Esophagus muscularis mucosa (tissue), 4 donors: ENCODE results near the gene SETD1A. TPM values are rescaled to one million over a fixed set of nuclear protein-coding genes. Genes with fewer than 3 reads are reported as not detected.

Experiments used
- DNase-seq: peaks from one replicate; pipeline ENCODE4 v3.0.0-alpha.2; 2017; ENCODE audit errors: extremely low spot score
- H3K27ac ChIP-seq, 4 donors: fragments of 200-600 bp; sonication (generic); replicated peaks in 1 of 4; 1 replicate in 3 of 4; 2 replicates in 1 of 4; pipeline ENCODE4 v1.5.1; 2016 to 2019; ENCODE audit warnings: mild to moderate bottlenecking in 1 of 4
- H3K27me3 ChIP-seq, 4 donors: fragments of 200-600 bp; sonication (generic); one replicate each; pipeline versions ENCODE4 v1.5.1 to v1.6.0; 2016 to 2019
- H3K36me3 ChIP-seq, 4 donors: fragments of 200-600 bp; sonication (generic); one replicate each; pipeline ENCODE4 v1.5.1; 2016 to 2019
- H3K4me1 ChIP-seq, 4 donors: fragments of 200-600 bp; sonication (generic); one replicate each; pipeline ENCODE4 v1.5.1; 2016 to 2019
- H3K4me3 ChIP-seq, 4 donors: fragments of 200-600 bp; sonication (generic); 1 replicate in 2 of 4; 2 replicates in 2 of 4; pipeline ENCODE4 v1.5.1; 2016 to 2019; ENCODE audit warnings: mild to moderate bottlenecking in 4 of 4, moderate library complexity in 1 of 4
- H3K9me3 ChIP-seq, 4 donors: fragments of 200-600 bp; sonication (generic); 1 replicate in 3 of 4; 2 replicates in 1 of 4; pipeline ENCODE4 v1.5.1; 2016 to 2019
- CTCF ChIP-seq, 3 experiments: fragments of 200-600 bp in 2 of 3; fragments of 450-650 bp in 1 of 3; sonication (generic) in 2 of 3; IDR thresholded peaks; one replicate each; pipeline ENCODE4 v1.5.1; 2017 to 2019; ENCODE audit warnings: antibody characterized with exemption in 3 of 3, mild to moderate bottlenecking in 2 of 3, moderate library complexity in 1 of 3
- EP300 ChIP-seq: sonication (generic); formaldehyde crosslinking; IDR thresholded peaks from one replicate; pipeline ENCODE4 v1.6.1; 2017; ENCODE audit warnings: antibody characterized with exemption
- POLR2A ChIP-seq: fragments of 450-650 bp; IDR thresholded peaks from one replicate; pipeline ENCODE4 v1.6.1; 2017; ENCODE audit warnings: antibody characterized with exemption, moderate library complexity, mild to moderate bottlenecking, low read depth
- POLR2AphosphoS5 ChIP-seq, 2 donors: sonication (generic); formaldehyde crosslinking; IDR thresholded peaks; one replicate each; pipeline ENCODE4 v1.6.1; 2017; ENCODE audit warnings: antibody characterized with exemption in 2 of 2
- WGBS: methylation state at CpG from one replicate; pipeline ENCODE4 v1.1.5; 2018; 5-methylcytosine and 5-hydroxymethylcytosine counted together
- intact Hi-C: fragments of 100-400 bp; cut with DNase I; formaldehyde crosslinking; loops from one replicate; pipeline ENCODE4 v1.15.1; 2023
- total RNA-seq, 4 donors: library from RNA; depleted of rRNA; stranded (reverse); fragments of >200 nt; gene quantifications; one replicate each; pipeline versions ENCODE4 v1.1.0 to v1.2.1, GENCODE V29; 2016

SETD1A gene
- total RNA-seq: 10 to 100 TPM in 2 of 4 donors, 1 to 10 TPM in 2; 7.1 to 25.4 (median 9.9) TPM

DNA sequence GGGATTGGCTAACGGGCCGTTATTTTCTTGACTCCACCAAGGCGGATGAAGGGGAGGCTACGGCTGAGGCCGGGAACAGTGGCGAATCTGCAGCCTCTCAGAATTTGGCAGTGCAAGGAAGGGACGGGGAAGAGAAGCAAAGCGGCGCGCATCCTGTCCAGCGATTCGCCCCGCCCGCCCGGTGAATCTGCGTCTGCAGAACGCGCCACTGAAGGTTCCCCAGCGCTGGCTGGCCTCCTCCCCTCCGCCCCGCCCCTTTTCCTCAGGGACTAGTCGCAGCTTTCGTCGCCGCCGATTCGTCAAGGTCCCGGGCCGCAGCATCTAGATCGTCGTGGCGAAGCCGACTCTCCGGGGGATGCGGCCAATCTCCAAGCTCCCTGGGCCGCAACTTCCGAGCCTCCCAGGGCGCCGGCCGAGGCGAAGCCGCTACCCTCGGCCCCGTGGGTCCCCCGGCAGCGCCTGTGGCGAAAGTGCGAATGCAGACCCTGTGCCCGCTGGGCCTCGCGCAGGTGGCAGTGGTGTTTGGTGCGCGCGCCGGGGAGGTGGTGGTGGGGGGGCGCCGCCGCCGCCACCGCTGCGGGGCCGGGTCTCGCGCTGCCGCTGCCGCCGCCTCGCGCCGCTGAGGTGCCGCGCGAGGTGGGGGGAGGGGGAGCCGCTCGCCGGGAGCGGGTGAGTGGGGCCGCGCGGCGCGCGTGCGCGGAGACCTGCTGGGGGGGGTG, at the start of gene SETD1A:
SETD1A (plus strand) TSS at position 299 of the 719 bp plus-strand sequence. CDS start 978 bp downstream, outside the sequence.
- peak; percentile 99 for DNase-seq
- H3K27ac ChIP-seq: peak within 1 kb of the TSS; percentile 96 to 98 (median 97)
- TF ChIP-seq POLR2AphosphoS5 (IDR thresholded peaks at IDR 0.05) (peak; percentile 78 to 80), CTCF (IDR thresholded peaks at IDR 0.05) (peak in 1 of 3 experiments; percentile 1), EP300 (no peak)
- H3K4me1 ChIP-seq: peaks cover 24 to 47% (median 39%) of the 10 kb centered on the region in 4 donors
- intact Hi-C loops: no loop called here
- WGBS: under 1% methylated on average over 36 of the region's 85 CpGs
- H3K36me3 ChIP-seq: peaks cover 27 to 46% (median 42%) of the 10 kb centered on the region in 4 donors
- no peaks in the 10 kb centered on the region for H3K9me3 ChIP-seq
- no peaks in the 10 kb centered on the region for H3K27me3 ChIP-seq
- peak within 1 kb of the TSS; percentile 74 to 97 (median 89) for H3K4me3 ChIP-seq

GRCh38 chr16:30910427-30911029, 47.0 kb upstream of the SETD1A start:
- TF ChIP-seq CTCF (IDR thresholded peaks at IDR 0.05): no peak
- TF ChIP-seq POLR2AphosphoS5 (IDR thresholded peaks at IDR 0.05): no peak
- Histone ChIP-seq H3K9me3 (no peaks in the 10 kb centered on the region), H3K4me1 (no peaks in the 10 kb centered on the region), H3K4me3 (no peak overlapping the region), H3K27me3 (no peaks in the 10 kb centered on the region), H3K36me3 (no peaks in the 10 kb centered on the region), H3K27ac (no peak overlapping the region)
- 71% methylated on average over 16 of the region's 18 CpGs for WGBS
- intact Hi-C loops: no loop called here
- DNase-seq: no peak

DNA sequence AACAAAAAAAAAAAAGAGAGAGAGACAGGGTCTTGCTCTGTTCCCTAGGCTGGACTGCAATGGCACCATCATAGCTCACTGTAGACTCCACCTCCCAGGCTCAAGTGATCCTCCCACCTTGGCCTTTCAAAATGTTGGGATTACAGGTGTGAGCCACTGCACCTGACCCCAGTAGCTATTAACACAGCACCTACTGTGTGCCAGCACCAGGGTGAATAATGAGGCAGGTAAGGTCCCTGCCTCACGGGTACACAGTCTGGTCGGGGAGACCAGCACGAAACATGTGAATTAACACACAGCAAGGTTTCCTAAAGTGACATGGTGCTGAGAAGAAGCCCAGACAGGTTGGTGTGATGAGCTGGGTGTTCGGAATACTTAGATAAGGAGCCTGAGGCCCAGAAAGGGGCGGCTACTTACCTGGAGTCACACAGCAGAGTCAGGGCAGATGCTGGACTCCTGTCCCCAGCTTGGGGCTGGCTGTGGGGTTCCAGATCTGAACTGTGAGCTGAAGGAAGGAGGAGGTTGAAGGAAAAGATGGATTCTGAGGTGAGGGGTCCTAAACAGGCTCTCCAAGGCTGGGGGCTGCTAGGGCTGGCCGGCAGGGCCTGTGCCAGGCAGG, 44.7 kb upstream of the SETD1A start:
- Histone ChIP-seq H3K27me3 (no peaks in the 10 kb centered on the region), H3K4me3 (no peak overlapping the region), H3K27ac (no peak overlapping the region), H3K36me3 (no peaks in the 10 kb centered on the region), H3K4me1 (no peaks in the 10 kb centered on the region), H3K9me3 (no peaks in the 10 kb centered on the region)
- DNase-seq: no peak
- TF ChIP-seq CTCF (IDR thresholded peaks at IDR 0.05): no peak
- no peak for TF ChIP-seq POLR2AphosphoS5 (IDR thresholded peaks at IDR 0.05)
- TF ChIP-seq POLR2A: no peak
- no peak for TF ChIP-seq EP300
- WGBS: 90% methylated on average over 6 of the region's 6 CpGs
- intact Hi-C loops: no loop called here

- Histone ChIP-seq H3K9me3 (no peaks in the 10 kb centered on the region), H3K4me3 (no peak overlapping the region), H3K27ac (no peak overlapping the region), H3K36me3 (no peaks in the 10 kb centered on the region), H3K4me1 (no peaks in the 10 kb centered on the region), H3K27me3 (no peaks in the 10 kb centered on the region)
- TF ChIP-seq POLR2A (no peak), POLR2AphosphoS5 (IDR thresholded peaks at IDR 0.05) (no peak)
- 100% methylated on average over 3 of the region's 3 CpGs for WGBS
- DNase-seq: no peak
- intact Hi-C loops: no loop called here
Observed at GRCh38 chr16:30914830-30915229, 42.7 kb upstream of the SETD1A start.

DNA sequence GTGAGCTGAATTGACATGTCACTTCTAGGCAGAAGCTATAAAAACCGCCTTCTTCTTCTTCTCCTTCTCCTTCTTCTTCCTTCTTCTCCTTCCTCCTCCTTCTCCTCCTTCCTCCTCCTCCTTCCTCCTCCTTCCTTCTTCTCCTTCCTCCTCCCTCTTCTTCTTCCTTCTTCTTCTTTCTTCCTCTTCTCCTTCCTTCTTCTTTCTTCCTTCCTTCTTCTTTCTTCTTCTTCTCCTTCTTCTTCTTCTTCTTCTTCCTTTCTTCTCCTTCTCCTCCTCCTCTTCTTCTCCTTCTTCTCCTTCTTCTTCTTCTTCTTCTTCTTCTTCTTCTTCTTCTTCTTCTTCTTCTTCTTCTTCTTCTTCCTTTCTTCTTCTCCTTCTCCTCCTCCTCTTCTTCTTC, 38.9 kb upstream of the SETD1A start:
- Histone ChIP-seq H3K9me3 (no peaks in the 10 kb centered on the region), H3K4me1 (peaks cover 7 to 15% (median 12%) of the 10 kb centered on the region in 4 donors), H3K4me3 (no peak overlapping the region), H3K27me3 (no peaks in the 10 kb centered on the region), H3K27ac (no peak overlapping the region), H3K36me3 (no peaks in the 10 kb centered on the region)
- DNase-seq: no peak
- intact Hi-C loops: no loop called here
- WGBS: 94% methylated on average over 1 of the region's 1 CpG
- TF ChIP-seq POLR2AphosphoS5 (IDR thresholded peaks at IDR 0.05): no peak
- no peak for TF ChIP-seq EP300
- no peak for TF ChIP-seq POLR2A
- no peak for TF ChIP-seq CTCF (IDR thresholded peaks at IDR 0.05)
